Osteoblast (primary cell): ENCODE data around the gene NF2. TPM values are rescaled to one million over a fixed set of nuclear protein-coding genes. Genes with fewer than 3 reads are reported as not detected.

Source experiments
- DNase-seq: peaks from one replicate; pipeline ENCODE4 v3.0.0; 2011; ENCODE audit warnings: low spot score, mixed read lengths; ENCODE audit not compliant: insufficient read length; ENCODE audit errors: missing footprints
- H2AFZ ChIP-seq: 2 replicates; pipeline ENCODE4 v1.6.0; 2011; ENCODE audit warnings: mild to moderate bottlenecking, low read length
- H3K27ac ChIP-seq: 2 replicates; pipeline ENCODE4 v1.5.1; 2011; ENCODE audit warnings: mild to moderate bottlenecking, low read depth, low read length, moderate library complexity
- H3K27me3 ChIP-seq: 2 replicates; pipeline ENCODE4 v1.6.0; 2012; ENCODE audit warnings: mild to moderate bottlenecking, control low read depth, inconsistent platforms, low read length, moderate library complexity; ENCODE audit not compliant: insufficient read depth
- H3K36me3 ChIP-seq: 2 replicates; pipeline ENCODE4 v1.5.1; 2011; ENCODE audit warnings: mild to moderate bottlenecking, low read length, control low read depth, moderate library complexity; ENCODE audit not compliant: insufficient read depth
- H3K4me1 ChIP-seq: 2 replicates; pipeline ENCODE4 v1.5.1; 2011; ENCODE audit warnings: mild to moderate bottlenecking, low read length, control low read depth, moderate library complexity; ENCODE audit not compliant: insufficient read depth
- H3K4me2 ChIP-seq: 2 replicates; pipeline ENCODE4 v1.6.0; 2011; ENCODE audit warnings: mild to moderate bottlenecking, low read length; ENCODE audit not compliant: insufficient read depth
- H3K4me3 ChIP-seq: fragments of 200-600 bp; sonication (generic); 3 replicates; pipeline ENCODE4 v1.5.1; 2012; ENCODE audit warnings: mild to moderate bottlenecking, low read length, inconsistent platforms; ENCODE audit not compliant: insufficient read depth
- H3K79me2 ChIP-seq: 2 replicates; pipeline ENCODE4 v1.6.0; 2012; ENCODE audit warnings: mild to moderate bottlenecking, low read length, control low read depth, inconsistent platforms; ENCODE audit not compliant: insufficient read depth
- H3K9me3 ChIP-seq: 2 replicates; pipeline ENCODE4 v1.5.1; 2011; ENCODE audit warnings: low read depth, low read length, control low read depth
- H4K20me1 ChIP-seq: 2 replicates; pipeline ENCODE4 v1.6.0; 2012; ENCODE audit warnings: mild to moderate bottlenecking, low read length, control low read depth; ENCODE audit not compliant: insufficient read depth
- CTCF ChIP-seq: IDR thresholded peaks from 2 replicates; pipeline ENCODE4 v1.5.1; 2011; ENCODE audit warnings: mild to moderate bottlenecking, low read depth, low read length, moderate library complexity; ENCODE audit errors: extremely low read depth
- total RNA-seq: library from RNA; depleted of rRNA; stranded (reverse); fragments of >200 nt; gene quantifications from 2 replicates; pipeline ENCODE4 v1.2.3, GENCODE V29; 2012

Gene NF2
- total RNA-seq, 1 donor: 72.7 TPM

DNA sequence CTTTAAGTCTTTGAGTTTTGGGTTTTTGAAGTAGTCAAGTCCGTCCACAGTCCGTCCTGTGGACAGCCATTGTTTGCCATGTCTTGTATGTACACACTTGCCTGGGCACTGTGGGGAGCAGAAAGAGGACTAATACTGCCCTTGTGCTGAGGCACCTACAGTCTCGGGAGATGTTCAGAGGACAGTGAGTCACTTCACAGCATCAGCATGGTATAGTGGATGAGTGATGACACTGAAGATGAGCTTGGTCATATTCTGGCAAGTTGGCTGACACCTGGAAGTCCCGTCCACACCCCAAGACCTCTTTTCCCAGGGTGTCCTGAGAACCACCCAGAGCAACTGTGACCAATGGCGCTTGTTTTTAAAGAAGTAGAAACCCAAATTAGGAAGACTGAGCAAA, 29.2 kb downstream of the NF2 start:
- Histone ChIP-seq H3K4me1 (peaks cover 18% of the 10 kb centered on the region), H3K4me3 (no peak overlapping the region), H4K20me1 (peaks cover 10% of the 10 kb centered on the region), H3K4me2 (no peak overlapping the region), H3K27ac (peak overlapping the region; percentile 14), H3K9me3 (no peaks in the 10 kb centered on the region), H3K36me3 (peaks cover 5% of the 10 kb centered on the region), H3K27me3 (no peaks in the 10 kb centered on the region), H2AFZ (no peak overlapping the region), H3K79me2 (peaks cover 98% of the 10 kb centered on the region)
- TF ChIP-seq CTCF: no peak
- DNase-seq: no peak

DNA sequence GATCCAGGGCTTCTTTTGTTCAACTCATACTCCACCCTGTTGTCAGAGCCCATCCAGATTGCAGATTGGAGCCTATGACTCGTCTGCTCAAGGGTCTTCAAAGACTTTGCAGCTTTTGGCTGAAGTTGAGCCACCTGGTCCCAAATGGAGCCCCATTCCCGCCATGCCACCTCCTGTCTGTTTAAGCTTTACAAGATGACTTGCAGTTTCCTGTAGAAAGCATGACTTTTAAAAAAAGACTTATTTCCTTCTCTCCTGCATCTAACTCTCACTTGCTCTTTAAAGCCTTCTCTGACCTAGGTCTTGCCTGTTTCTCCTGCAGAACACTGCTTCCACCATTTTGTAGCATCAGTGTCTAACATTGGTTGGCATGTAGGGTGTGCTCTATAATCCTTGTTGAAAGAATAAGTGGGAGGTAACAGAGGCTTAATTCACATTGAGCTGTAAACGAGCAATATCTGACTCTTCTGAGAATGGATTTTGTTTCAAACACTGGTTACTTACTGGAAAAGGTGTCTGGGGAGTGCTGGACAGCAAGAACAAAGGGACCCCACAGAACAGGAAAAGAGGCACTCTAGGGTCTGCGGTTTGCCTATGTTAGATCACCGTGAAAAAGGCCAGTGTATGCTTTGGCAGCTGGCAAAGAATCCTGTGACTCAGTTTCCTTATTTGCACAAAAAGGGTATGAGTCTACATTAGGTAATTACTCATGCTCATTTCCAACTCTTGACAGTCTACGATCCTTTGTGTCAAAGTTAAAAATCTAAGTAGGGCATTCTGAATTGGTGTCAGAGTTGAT, 30.3 kb downstream of the NF2 start:
- Histone ChIP-seq H3K4me1 (peaks cover 18% of the 10 kb centered on the region), H3K27ac (peak overlapping the region; percentile 15), H2AFZ (no peak overlapping the region), H3K36me3 (peaks cover 13% of the 10 kb centered on the region), H3K27me3 (no peaks in the 10 kb centered on the region), H4K20me1 (peaks cover 10% of the 10 kb centered on the region), H3K4me2 (peak overlapping the region; percentile 4), H3K79me2 (peaks cover 95% of the 10 kb centered on the region), H3K4me3 (no peak overlapping the region), H3K9me3 (no peaks in the 10 kb centered on the region)
- DNase-seq: no peak
- TF ChIP-seq CTCF: no peak

DNA sequence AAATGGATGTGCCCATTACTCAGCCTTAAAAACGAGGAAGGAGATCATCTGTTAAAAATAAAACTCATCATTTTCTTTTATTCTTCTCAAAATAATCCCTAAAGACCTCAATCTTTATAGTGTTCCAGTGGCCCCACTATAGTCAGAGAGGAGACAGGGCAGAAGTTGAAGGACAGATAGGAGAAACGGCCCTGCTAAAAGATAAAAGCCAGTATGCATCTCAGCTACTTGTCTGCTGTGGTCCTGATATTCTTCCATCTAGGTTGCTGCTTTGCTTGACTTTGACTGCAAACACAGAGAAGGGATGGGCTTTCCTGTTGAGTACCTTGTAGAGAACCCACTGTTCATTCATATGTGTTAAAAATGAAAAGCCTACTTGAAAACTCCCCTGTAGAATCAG, 31.4 kb downstream of the NF2 start:
- no peaks in the 10 kb centered on the region for H3K27me3 ChIP-seq
- DNase-seq: no peak
- H2AFZ ChIP-seq: no peak overlapping the region
- no peak for TF ChIP-seq CTCF
- peaks cover 20% of the 10 kb centered on the region for H3K36me3 ChIP-seq
- H3K4me1 ChIP-seq: peaks cover 15% of the 10 kb centered on the region
- peaks cover 10% of the 10 kb centered on the region for H4K20me1 ChIP-seq
- no peaks in the 10 kb centered on the region for H3K9me3 ChIP-seq
- H3K27ac ChIP-seq: peak overlapping the region; percentile 14
- H3K4me2 ChIP-seq: no peak overlapping the region
- no peak overlapping the region for H3K4me3 ChIP-seq
- peaks cover 90% of the 10 kb centered on the region for H3K79me2 ChIP-seq

DNA sequence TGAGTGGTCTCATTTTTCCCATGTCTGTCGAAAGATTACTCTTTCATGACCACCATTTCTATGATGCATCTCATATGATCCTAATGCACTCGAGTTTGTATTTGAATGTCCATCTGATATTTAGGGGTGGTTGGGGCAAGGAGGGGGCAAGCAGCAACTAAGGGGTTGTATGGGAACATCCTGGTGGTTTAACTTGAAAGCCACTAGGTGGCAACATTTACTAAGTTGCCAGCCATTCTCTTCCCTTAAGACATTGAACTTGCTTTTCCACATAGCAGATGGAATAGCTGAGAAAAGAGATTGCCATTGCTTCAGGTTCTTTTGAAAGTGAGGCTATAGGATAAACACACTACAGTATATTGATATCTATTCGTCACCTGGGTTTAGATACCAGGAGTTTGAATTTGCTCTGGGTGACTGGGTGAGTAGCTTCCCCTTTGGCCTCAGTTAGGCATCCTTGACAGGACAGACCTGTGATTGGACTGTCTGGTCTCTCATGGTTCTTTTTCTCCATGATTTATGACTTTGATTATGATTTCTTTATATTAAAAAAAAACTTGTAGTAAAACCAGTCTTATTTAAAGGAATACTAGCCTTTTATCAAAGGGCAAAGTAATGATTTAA, 32.4 kb downstream of the NF2 start:
- Histone ChIP-seq H2AFZ (no peak overlapping the region), H3K79me2 (peaks cover 83% of the 10 kb centered on the region), H4K20me1 (peaks cover 10% of the 10 kb centered on the region), H3K27ac (no peak overlapping the region), H3K9me3 (no peaks in the 10 kb centered on the region), H3K27me3 (no peaks in the 10 kb centered on the region), H3K4me2 (no peak overlapping the region), H3K4me3 (no peak overlapping the region), H3K4me1 (peaks cover 15% of the 10 kb centered on the region), H3K36me3 (peaks cover 23% of the 10 kb centered on the region)
- DNase-seq: no peak
- peak; percentile 70 for TF ChIP-seq CTCF
